Measurements from ENCODE around the gene KLHL36.

- TF ChIP-seq, protein P1, sequence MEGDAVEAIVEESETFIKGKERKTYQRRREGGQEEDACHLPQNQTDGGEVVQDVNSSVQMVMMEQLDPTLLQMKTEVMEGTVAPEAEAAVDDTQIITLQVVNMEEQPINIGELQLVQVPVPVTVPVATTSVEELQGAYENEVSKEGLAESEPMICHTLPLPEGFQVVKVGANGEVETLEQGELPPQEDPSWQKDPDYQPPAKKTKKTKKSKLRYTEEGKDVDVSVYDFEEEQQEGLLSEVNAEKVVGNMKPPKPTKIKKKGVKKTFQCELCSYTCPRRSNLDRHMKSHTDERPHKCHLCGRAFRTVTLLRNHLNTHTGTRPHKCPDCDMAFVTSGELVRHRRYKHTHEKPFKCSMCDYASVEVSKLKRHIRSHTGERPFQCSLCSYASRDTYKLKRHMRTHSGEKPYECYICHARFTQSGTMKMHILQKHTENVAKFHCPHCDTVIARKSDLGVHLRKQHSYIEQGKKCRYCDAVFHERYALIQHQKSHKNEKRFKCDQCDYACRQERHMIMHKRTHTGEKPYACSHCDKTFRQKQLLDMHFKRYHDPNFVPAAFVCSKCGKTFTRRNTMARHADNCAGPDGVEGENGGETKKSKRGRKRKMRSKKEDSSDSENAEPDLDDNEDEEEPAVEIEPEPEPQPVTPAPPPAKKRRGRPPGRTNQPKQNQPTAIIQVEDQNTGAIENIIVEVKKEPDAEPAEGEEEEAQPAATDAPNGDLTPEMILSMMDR (IDR thresholded peaks at IDR 0.05) = no peak
- TF ChIP-seq POLR2A (IDR thresholded peaks at IDR 0.05) = no peak
These were observed 62.4 kb downstream of the KLHL36 start for GRCh38 chr16:84710686-84711085.

Data from uterus (tissue), 2 donors.